Fibroblast of mammary gland (primary cell): Measurements from ENCODE around the gene MLLT1.
A peak's percentile ranks its signal among the peaks of the same experiment; 100 is the strongest.

Experiments used
- DNase-seq: peaks from one replicate; pipeline ENCODE4 v3.0.0-alpha.2; 2010; ENCODE audit warnings: low read depth
- H3K4me3 ChIP-seq: 2 replicates; pipeline ENCODE4 v1.5.1; 2011; ENCODE audit warnings: low read depth, mild to moderate bottlenecking, low read length, moderate library complexity; ENCODE audit not compliant: control insufficient read depth
- CTCF ChIP-seq: conservative IDR thresholded peaks from 2 replicates; pipeline ENCODE4 v1.5.1; 2011; ENCODE audit warnings: low read depth, low read length, inconsistent platforms; ENCODE audit not compliant: control insufficient read depth, insufficient read depth

The MLLT1 gene

DNA sequence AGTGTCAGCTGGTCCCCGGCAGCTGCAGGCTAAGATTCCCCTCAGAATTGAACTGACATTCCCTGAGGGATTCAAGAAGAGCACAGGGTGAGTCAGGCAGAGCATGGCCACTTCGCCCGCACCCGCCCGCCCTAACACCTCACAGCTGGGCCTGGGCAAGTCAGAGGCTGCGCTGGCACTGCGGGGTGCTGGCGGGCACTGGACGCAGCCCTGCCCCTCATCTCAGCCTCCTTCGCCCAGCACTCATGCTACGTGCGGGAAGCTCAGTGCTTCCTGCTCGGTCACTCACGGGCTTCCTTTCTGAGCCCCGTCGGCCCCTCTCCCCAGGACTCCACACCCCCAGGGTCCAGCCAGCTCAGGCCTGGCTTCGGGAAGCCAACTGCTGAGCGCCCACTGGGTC lies 56.9 kb downstream of the MLLT1 start:
- no peak for TF ChIP-seq CTCF
- no peak overlapping the region for H3K4me3 ChIP-seq
- peak; percentile 25 for DNase-seq

DNA sequence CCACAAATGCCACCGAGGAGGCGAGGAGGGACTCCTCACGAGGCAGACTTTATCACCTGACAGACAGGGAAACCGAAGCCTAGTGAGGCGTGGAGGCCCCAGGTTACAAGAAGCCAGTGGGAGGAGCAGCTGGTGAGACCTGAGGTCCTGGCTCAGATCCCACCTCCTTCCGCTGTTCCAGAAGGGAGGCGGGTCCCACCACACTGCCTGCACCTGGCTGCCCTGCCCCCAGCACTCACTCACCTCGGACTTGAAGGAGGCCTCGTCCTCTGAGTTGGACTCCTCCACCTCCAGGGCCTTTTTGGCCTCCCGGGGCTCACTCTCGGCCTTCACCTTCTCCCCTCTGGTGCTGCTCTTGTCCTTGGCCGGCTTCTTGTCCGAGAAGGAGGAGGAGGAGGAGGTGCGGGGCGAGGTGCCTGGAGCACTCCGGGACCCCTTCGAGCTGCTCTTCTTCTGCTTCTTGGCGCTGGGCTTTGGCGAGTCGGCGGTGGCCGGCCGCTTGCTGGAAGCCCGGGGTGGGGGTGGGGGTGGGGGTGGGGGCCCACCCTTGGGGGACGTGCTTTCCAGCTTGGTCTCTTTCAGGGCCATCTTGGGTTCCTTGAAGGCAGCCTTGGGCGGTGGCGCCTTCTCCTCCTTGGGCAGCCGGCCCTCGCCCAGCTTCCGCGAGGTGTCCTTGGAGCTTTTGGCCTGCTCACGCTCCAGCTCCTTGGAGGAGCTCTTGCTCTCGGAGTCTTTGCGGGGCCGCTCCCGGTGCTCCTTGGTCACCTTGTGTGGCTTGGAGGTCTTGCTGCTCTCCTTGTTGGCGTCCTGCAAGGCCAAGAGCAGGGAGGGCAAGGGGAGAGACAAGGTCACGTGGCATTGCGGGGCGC lies 57.7 kb downstream of the MLLT1 start:
- no peak for TF ChIP-seq CTCF
- H3K4me3 ChIP-seq: no peak overlapping the region
- DNase-seq: no peak

- no peak overlapping the region for H3K4me3 ChIP-seq
- no peak for DNase-seq
- TF ChIP-seq CTCF: no peak
These were observed 58.4 kb downstream of the MLLT1 start for GRCh38 chr19:6221220-6221877.

- peak; percentile 71 for DNase-seq
- no peak for TF ChIP-seq CTCF
- no peak overlapping the region for H3K4me3 ChIP-seq
These were observed 59.2 kb downstream of the MLLT1 start for GRCh38 chr19:6220385-6221191.

DNA sequence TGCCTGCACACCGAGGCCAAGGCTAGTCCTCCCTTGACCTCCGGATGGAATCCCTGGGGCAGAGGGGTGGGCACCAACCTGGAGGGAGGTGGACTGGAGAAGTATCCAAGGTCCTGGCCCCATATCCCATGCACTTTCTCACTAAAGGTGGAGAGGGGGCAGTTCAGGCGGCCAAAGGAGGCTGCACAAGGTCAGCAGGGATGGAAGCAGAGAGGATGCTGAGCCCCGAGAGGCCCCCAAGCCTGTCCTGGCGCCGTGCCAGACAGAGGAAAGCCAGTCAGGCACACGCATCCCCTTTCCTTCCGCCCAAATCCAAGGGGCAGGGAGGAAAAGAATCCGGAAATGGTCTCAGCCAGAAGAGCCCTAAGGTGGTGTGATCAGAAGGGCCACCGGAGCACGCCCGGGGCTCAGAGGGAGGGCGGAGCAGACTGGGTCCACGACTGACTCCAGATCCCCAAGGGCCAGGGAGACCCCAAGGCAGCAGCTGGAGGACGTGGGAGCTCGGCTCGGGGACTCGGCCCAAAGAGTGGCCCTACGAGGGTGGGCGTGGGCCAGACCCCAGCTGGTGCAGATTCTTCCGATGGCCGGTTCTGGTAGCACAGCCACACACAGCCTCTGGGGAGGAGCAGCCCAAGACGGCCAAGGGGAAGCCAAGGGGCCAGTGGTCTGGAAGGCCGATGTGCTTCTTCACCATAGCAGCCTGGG lies 60.0 kb downstream of the MLLT1 start:
- no peak for TF ChIP-seq CTCF
- DNase-seq: no peak
- no peak overlapping the region for H3K4me3 ChIP-seq

DNA sequence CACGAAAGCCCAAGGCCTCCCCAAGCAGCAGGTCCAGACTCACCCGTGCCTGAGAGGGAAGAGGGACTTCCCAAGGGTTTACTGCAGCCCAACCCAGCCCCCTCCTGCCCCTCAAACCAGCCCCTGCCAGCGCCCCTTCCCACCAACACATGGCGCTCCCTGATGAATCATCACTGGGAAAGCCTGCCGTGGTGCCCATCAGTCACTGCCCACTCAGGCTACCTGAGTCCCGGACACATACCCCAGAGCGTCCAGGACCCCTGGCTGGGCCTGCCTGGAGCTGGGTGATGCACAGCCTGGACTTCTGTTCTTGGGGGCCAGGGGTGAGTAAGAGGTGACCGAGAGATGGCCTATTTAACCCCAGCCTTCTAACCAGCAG lies 60.6 kb downstream of the MLLT1 start:
- no peak for TF ChIP-seq CTCF
- H3K4me3 ChIP-seq: no peak overlapping the region
- DNase-seq: no peak
